Spleen (tissue), 11 donors: ENCODE measurements around the gene ARHGEF28. TPM values are rescaled to one million over a fixed set of nuclear protein-coding genes. Genes with fewer than 3 reads are reported as not detected.

Experiments
- DNase-seq: peaks from one replicate; pipeline ENCODE4 v3.0.0-alpha.2; 2020
- H3K27ac ChIP-seq, 8 donors: fragments of 200-600 bp; sonication (generic) in 7 of 8; 1 replicate in 4 of 8; 2 replicates in 4 of 8; pipeline versions ENCODE4 v1.5.0 to v1.8.0; 2016 to 2021; ENCODE audit warnings: inconsistent platforms in 4 of 8, mild to moderate bottlenecking in 4 of 8, moderate library complexity in 1 of 8
- H3K27me3 ChIP-seq, 7 donors: fragments of 200-600 bp; sonication (generic) in 6 of 7; replicated peaks in 1 of 7; 1 replicate in 4 of 7; 2 replicates in 3 of 7; pipeline versions ENCODE4 v1.5.0 to v1.8.0; 2016 to 2021; ENCODE audit warnings: inconsistent platforms in 3 of 7, mild to moderate bottlenecking in 1 of 7
- H3K36me3 ChIP-seq, 6 donors: fragments of 200-600 bp; sonication (generic) in 5 of 6; 1 replicate in 4 of 6; 2 replicates in 2 of 6; pipeline versions ENCODE4 v1.5.0 to v1.8.0; 2016 to 2021; ENCODE audit warnings: inconsistent platforms in 2 of 6
- H3K4me1 ChIP-seq, 6 donors: fragments of 200-600 bp; sonication (generic) in 5 of 6; 1 replicate in 3 of 6; 2 replicates in 3 of 6; pipeline versions ENCODE4 v1.5.0 to v1.8.0; 2016 to 2021; ENCODE audit warnings: inconsistent platforms in 3 of 6
- H3K4me3 ChIP-seq, 8 donors: fragments of 200-600 bp; sonication (generic) in 7 of 8; 1 replicate in 4 of 8; 2 replicates in 4 of 8; pipeline versions ENCODE4 v1.5.0 to v1.8.0; 2016 to 2021; ENCODE audit warnings: inconsistent platforms in 4 of 8, mild to moderate bottlenecking in 4 of 8, moderate library complexity in 2 of 8
- H3K9me3 ChIP-seq, 8 donors: fragments of 200-600 bp; sonication (generic) in 7 of 8; 1 replicate in 4 of 8; 2 replicates in 4 of 8; pipeline versions ENCODE4 v1.5.0 to v1.8.0; 2016 to 2021; ENCODE audit warnings: inconsistent platforms in 4 of 8
- CTCF ChIP-seq, 11 experiments: fragments of 200-600 bp in 7 of 11; fragments of 450-650 bp in 4 of 11; sonication (generic) in 4 of 11; IDR thresholded peaks in 8 of 11; conservative IDR thresholded peaks in 3 of 11; 1 replicate in 7 of 11; 2 replicates in 4 of 11; pipeline versions ENCODE4 v1.4.0 to v1.8.0; 2016 to 2021; ENCODE audit warnings: antibody characterized with exemption in 11 of 11, inconsistent platforms in 4 of 11, mild to moderate bottlenecking in 1 of 11
- POLR2A ChIP-seq, 3 donors: fragments of 450-650 bp; IDR thresholded peaks; one replicate each; pipeline ENCODE4 v1.5.1; 2017; ENCODE audit warnings: antibody characterized with exemption in 3 of 3, mild to moderate bottlenecking in 1 of 3
- POLR2AphosphoS5 ChIP-seq, 3 donors: sonication (generic); formaldehyde crosslinking; IDR thresholded peaks; one replicate each; pipeline ENCODE4 v1.5.1; 2017; ENCODE audit warnings: antibody characterized with exemption in 3 of 3
- WGBS, 5 donors: extraction: QIAGEN DNeasy Blood & Tissue Kit in 3 of 5; methylation state at CpG; one replicate each; pipeline versions ENCODE4 v1.1.5 to v1.1.7; 2013 to 2018; 5-methylcytosine and 5-hydroxymethylcytosine counted together
- intact Hi-C: fragments of 100-400 bp; cut with DNase I; formaldehyde crosslinking; loops from one replicate; pipeline ENCODE4 v1.15.0; 2023; ENCODE audit warnings: low total_unique reads
- polyA plus RNA-seq, 3 donors: library from polyadenylated mRNA; stranded (reverse); fragments of 200-250 nt; gene quantifications; one replicate each; pipeline ENCODE4 v1.2.1, GENCODE V29; 2013
- total RNA-seq, 7 donors: library from RNA; depleted of rRNA in 3 of 7; stranded (reverse); fragments of >200 nt in 3 of 7; fragmentation: NEBNext Ultra II Directional in 4 of 7; extraction: Animal tissue kit (Norgen Biotek cat#: 25700) in 4 of 7; gene quantifications; one replicate each; pipeline versions ENCODE4 v1.1.0 to v1.2.1, GENCODE V29; 2016 to 2021
- donor health status: healthy with polysubstance abuse.
- donor health status: DM: no; HTN: no; CAD: no; lungs with moderate emphysema.
- donor health status: DM: no; HTN: no; CAD: no.
- donor health status: Bipolar disorder and iron deficiency.
- donor health status: healthy.
- donor health status: DM: no; HTN: no; CAD: no.
- donor health status: DM: yes; HTN: yes; CAD: no.

The ARHGEF28 gene
- total and polyA plus RNA-seq, 10 donors: 0.53 to 17.5 (median 8.8) TPM

GRCh38 chr5:73664796-73665195 is 38.8 kb downstream of the ARHGEF28 start:
- H3K4me3 ChIP-seq: no peak overlapping the region
- no peaks in the 10 kb centered on the region for H3K27me3 ChIP-seq
- no peaks in the 10 kb centered on the region for H3K36me3 ChIP-seq
- no peak for DNase-seq
- intact Hi-C loops: no loop called here
- no peaks in the 10 kb centered on the region for H3K4me1 ChIP-seq
- no peak overlapping the region for H3K27ac ChIP-seq
- TF ChIP-seq POLR2AphosphoS5 (IDR thresholded peaks at IDR 0.05): no peak
- no peak for TF ChIP-seq CTCF (IDR thresholded peaks at IDR 0.05 in 8 of 11, conservative IDR thresholded peaks at IDR 0.05 in 3 of 11)
- TF ChIP-seq POLR2A (IDR thresholded peaks at IDR 0.05): no peak
- H3K9me3 ChIP-seq: no peaks in the 10 kb centered on the region

GRCh38 chr5:73666891-73667290 is 40.9 kb downstream of the ARHGEF28 start:
- no peaks in the 10 kb centered on the region for H3K27me3 ChIP-seq
- no peak for DNase-seq
- no peaks in the 10 kb centered on the region for H3K4me1 ChIP-seq
- H3K36me3 ChIP-seq: no peaks in the 10 kb centered on the region
- no peaks in the 10 kb centered on the region for H3K9me3 ChIP-seq
- no peak overlapping the region for H3K4me3 ChIP-seq
- H3K27ac ChIP-seq: no peak overlapping the region
- TF ChIP-seq CTCF (IDR thresholded peaks at IDR 0.05 in 8 of 11, conservative IDR thresholded peaks at IDR 0.05 in 3 of 11): no peak
- TF ChIP-seq POLR2AphosphoS5 (IDR thresholded peaks at IDR 0.05): no peak
- no peak for TF ChIP-seq POLR2A (IDR thresholded peaks at IDR 0.05)
- intact Hi-C loops: no loop called here
- WGBS, 5 donors: 64 to 71% (median 70%) methylated on average over 4 of the region's 4 CpGs

GRCh38 chr5:73668017-73668416 is 42.0 kb downstream of the ARHGEF28 start:
- Histone ChIP-seq H3K27me3 (no peaks in the 10 kb centered on the region), H3K4me3 (no peak overlapping the region), H3K4me1 (peaks cover 0 to 4% (median 0%) of the 10 kb centered on the region in 6 donors), H3K27ac (no peak overlapping the region), H3K36me3 (no peaks in the 10 kb centered on the region), H3K9me3 (no peaks in the 10 kb centered on the region)
- TF ChIP-seq POLR2AphosphoS5 (IDR thresholded peaks at IDR 0.05): no peak
- TF ChIP-seq POLR2A (IDR thresholded peaks at IDR 0.05): no peak
- TF ChIP-seq CTCF (IDR thresholded peaks at IDR 0.05 in 8 of 11, conservative IDR thresholded peaks at IDR 0.05 in 3 of 11): no peak
- no peak for DNase-seq
- intact Hi-C loops: no loop called here
- 51 to 74% (median 64%) methylated on average over 4 of the region's 4 CpGs for WGBS, 5 donors

GRCh38 chr5:73668486-73669111 is 42.6 kb downstream of the ARHGEF28 start:
- Histone ChIP-seq H3K27me3 (no peaks in the 10 kb centered on the region), H3K36me3 (no peaks in the 10 kb centered on the region), H3K4me1 (peaks cover 0 to 10% (median 0%) of the 10 kb centered on the region in 6 donors), H3K27ac (no peak overlapping the region), H3K9me3 (no peaks in the 10 kb centered on the region), H3K4me3 (no peak overlapping the region)
- DNase-seq: no peak
- TF ChIP-seq POLR2AphosphoS5 (IDR thresholded peaks at IDR 0.05): no peak
- intact Hi-C loops: no loop called here
- 68 to 86% (median 81%) methylated on average over 3 of the region's 3 CpGs for WGBS, 5 donors

- intact Hi-C loops: no loop called here
- Histone ChIP-seq H3K27ac (no peak overlapping the region), H3K36me3 (no peaks in the 10 kb centered on the region), H3K27me3 (no peaks in the 10 kb centered on the region), H3K4me1 (peaks cover 0 to 15% (median 0%) of the 10 kb centered on the region in 6 donors), H3K4me3 (no peak overlapping the region), H3K9me3 (no peaks in the 10 kb centered on the region)
- TF ChIP-seq POLR2AphosphoS5 (IDR thresholded peaks at IDR 0.05) (no peak), CTCF (IDR thresholded peaks at IDR 0.05 in 8 of 11, conservative IDR thresholded peaks at IDR 0.05 in 3 of 11) (no peak), POLR2A (IDR thresholded peaks at IDR 0.05) (no peak)
- 79 to 94% (median 88%) methylated on average over 3 of the region's 3 CpGs for WGBS, 5 donors
- DNase-seq: no peak
These were observed 44.7 kb downstream of the ARHGEF28 start for GRCh38 chr5:73670731-73671130.
